Epithelial cell of proximal tubule (primary cell): Measurements from ENCODE around the gene TRERF1. TPM values are rescaled to one million over a fixed set of nuclear protein-coding genes. Genes with fewer than 3 reads are reported as not detected.

ENCODE experiments used
- DNase-seq: peaks from one replicate; pipeline ENCODE4 v3.0.0-alpha.2; 2011; ENCODE audit warnings: low read depth
- H3K4me3 ChIP-seq: 2 replicates; pipeline ENCODE4 v1.5.1; 2011; ENCODE audit warnings: low read depth, mild to moderate bottlenecking, low read length
- CTCF ChIP-seq: conservative IDR thresholded peaks from 2 replicates; pipeline ENCODE4 v1.5.1; 2012; ENCODE audit warnings: low read depth, mild to moderate bottlenecking, low read length
- total RNA-seq: library from RNA; depleted of rRNA; stranded (reverse); fragments of >200 nt; gene quantifications from 2 replicates; pipeline ENCODE4 v1.2.3, GENCODE V29; 2015

The TRERF1 gene
- total RNA-seq, 1 donor from 2014 or later, result 2.2 TPM

- TF ChIP-seq CTCF, result no peak
- H3K4me3 ChIP-seq, result no peak overlapping the region
- no peak for DNase-seq
These were observed 10.0 kb downstream of the TRERF1 start for GRCh38 chr6:42441697-42442081.

DNA sequence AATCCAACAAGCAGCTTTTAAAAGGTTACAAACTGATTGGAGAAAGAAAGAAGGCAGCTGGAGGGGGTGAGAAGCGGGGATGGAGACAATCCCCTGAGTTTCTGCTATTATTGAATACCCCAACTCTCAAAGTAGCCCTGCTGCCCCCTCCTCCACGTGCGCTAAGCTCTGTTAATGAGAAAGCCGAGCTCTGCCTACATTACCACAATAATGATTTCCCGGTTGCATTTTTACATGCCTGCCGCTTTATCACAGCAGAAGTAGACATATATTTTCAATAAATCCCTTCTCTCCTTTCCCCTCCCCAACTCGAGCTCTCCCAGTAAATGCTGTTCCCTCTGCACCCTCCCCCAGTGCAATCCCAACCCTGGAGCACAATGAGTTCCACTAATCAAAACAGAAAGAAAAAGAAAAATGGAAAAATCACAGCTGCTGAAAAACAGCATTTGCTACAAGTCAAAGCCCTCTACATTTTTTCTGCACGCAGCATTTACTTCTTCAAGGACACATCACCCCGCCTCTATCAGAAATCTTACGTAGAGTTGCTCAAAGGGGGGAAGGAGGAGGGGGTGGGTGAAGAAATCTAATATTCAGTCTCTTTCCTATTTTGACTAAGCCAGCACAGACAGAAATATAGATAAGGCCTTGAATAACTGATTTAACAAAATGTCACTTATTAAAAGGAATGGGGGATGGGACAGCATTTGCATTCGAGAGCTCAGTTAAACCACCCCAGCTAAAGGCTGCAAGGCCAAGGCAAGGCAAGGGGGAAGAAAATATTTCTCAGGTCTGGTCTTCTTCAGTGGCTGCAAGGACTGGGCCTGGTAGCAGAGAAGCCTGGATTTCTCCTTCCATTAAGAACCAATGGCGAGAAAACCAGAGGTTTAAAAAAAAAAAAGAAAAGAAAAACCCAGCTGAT is 10.7 kb downstream of the TRERF1 start:
- H3K4me3 ChIP-seq, result no peak overlapping the region
- no peak for DNase-seq
- TF ChIP-seq CTCF, result no peak

DNA sequence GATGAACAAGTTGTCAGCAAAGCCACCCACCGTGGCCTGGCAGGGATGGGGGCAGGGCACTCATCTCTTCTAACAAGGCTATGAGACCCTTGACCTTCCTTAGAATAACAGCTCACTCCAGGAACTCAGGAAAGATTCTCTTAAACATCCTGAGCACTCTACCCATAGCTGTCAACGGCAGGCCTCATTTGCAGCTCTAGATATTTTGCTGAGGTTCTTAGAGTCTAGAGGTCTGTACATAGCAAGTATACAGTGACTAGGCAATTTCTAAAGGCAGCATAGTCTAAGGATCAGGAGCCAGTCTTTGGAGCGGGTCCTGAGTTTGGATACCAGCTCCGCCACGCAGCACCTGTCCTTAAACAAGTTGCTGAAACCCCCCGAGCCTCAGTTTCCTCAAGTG is 11.7 kb downstream of the TRERF1 start:
- no peak for DNase-seq
- no peak for TF ChIP-seq CTCF
- H3K4me3 ChIP-seq, result no peak overlapping the region

- H3K4me3 ChIP-seq, result no peak overlapping the region
- DNase-seq, result no peak
- TF ChIP-seq CTCF, result no peak
These were observed 14.9 kb downstream of the TRERF1 start for GRCh38 chr6:42436825-42437224.

DNA sequence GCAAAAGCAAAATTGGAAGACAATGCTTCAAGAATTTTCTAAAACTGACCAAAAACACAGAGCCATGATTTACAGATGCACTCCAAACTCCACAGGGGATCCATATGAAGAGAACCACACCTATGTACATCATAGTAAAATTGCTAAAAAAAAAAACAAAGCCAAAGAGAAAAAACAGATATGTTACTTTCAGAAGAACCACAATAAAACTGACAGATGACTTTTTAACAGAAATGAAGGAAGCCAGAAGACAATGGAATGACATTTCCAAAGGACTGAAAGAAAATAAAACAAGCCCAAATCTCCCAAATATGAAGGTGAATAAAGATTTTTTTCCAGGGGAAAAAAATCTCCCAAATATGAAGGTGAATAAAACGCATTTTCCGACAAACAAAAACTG is 17.5 kb downstream of the TRERF1 start:
- no peak for TF ChIP-seq CTCF
- no peak for DNase-seq
- H3K4me3 ChIP-seq, result no peak overlapping the region

DNA sequence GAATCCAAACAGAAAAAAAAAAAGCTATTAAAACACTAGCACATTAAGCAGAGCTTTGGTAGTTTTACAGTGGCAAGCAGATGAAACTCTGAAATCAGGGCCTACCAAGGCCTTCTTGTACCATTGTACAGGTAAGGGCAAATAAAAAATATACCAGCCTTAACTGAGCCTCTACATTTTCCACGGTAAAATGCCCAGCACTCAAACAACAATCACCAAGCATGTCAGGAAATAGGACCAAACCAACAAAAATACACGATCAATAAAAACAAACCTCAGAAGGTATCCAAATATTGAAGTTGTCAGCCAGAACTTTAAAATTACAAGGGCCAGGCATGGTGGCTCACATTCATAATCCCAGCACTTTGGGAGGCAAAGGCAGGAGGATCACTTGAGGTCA is 18.3 kb downstream of the TRERF1 start:
- no peak for TF ChIP-seq CTCF
- DNase-seq, result no peak

DNA sequence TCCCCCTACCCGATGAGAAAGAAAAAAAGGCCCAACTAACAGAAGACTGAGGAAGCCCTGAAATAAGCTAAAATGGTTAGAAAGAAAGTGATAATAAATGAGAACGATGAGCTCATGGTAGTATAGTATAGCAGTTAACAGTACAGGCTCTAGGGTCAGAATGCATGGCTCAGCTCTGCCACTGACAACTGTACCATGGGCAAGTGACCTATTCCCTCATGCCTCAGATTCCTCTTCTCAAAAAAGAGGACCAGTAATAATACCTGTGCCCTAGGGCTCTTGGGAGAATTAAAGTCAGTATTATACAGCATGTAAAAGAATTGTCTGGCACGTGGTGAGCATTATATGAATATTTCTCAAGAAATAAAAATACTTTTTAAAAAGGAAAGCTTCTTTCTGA is 19.8 kb downstream of the TRERF1 start:
- TF ChIP-seq CTCF, result no peak
- H3K4me3 ChIP-seq, result no peak overlapping the region
- no peak for DNase-seq

More for the DNA sequence above, 18.3 kb downstream of the TRERF1 start:
- no peak overlapping the region for H3K4me3 ChIP-seq
